GM12873 (cell line): ENCODE results near the gene FAM25G.

Experiments
- CTCF ChIP-seq: IDR thresholded peaks from 2 replicates; pipeline ENCODE4 v1.5.1; 2012; ENCODE audit warnings: low read depth, mild to moderate bottlenecking, moderate library complexity, low read length, control low read depth; ENCODE audit not compliant: insufficient read depth; ENCODE audit errors: missing control alignments

FAM25G gene

GRCh38 chr10:47445720-47446119 lies 45.8 kb downstream of the FAM25G start:
- TF ChIP-seq CTCF: no peak

- no peak for TF ChIP-seq CTCF
Measured at GRCh38 chr10:47444047-47444446, 47.5 kb downstream of the FAM25G start.

- TF ChIP-seq CTCF: no peak
Measured at GRCh38 chr10:47443145-47443544, 48.4 kb downstream of the FAM25G start.

GRCh38 chr10:47442351-47442750 lies 49.1 kb downstream of the FAM25G start:
- TF ChIP-seq CTCF: no peak

GRCh38 chr10:47441938-47442337 lies 49.6 kb downstream of the FAM25G start:
- TF ChIP-seq CTCF: no peak

- no peak for TF ChIP-seq CTCF
Measured at GRCh38 chr10:47440207-47440606, 51.3 kb downstream of the FAM25G start.

- TF ChIP-seq CTCF: peak; percentile 56
Measured at GRCh38 chr10:47438857-47439474, 52.5 kb downstream of the FAM25G start.
